Activated CD4-positive, alpha-beta T cell treated with anti-CD3 and anti-CD28 coated beads, Interleukin-2, amount 50 U/mL, for 16 hours (primary cell): ENCODE data around the gene AADAC.
"Not testable (repeated sequence)": the region's sequence is repeated elsewhere in the genome, so short reads cannot be mapped to it uniquely, and the experiment has no call there.

ENCODE experiments used
- DNase-seq: peaks from one replicate; pipeline ENCODE4 v3.0.0-alpha.2; 2020

AADAC gene

DNA sequence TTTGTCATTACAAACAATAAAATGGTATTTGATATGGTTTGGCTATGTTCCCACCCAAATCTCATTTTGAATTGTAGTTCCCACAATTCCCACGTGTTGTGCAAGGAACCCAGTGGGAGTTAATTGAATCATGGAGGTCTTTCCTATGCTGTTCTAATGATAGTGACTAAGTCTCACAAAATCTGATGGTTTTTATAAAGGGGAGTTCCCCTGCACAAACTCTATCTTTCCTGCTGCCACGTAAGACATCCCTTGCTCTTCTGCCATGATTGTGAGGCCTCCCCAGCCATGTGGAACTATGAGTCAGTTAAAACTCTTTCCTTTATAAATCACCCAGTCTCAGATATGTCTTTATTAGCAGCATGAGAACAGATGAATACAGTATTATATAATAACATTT lies 15.4 kb upstream of the AADAC start:
- no peak for DNase-seq

DNA sequence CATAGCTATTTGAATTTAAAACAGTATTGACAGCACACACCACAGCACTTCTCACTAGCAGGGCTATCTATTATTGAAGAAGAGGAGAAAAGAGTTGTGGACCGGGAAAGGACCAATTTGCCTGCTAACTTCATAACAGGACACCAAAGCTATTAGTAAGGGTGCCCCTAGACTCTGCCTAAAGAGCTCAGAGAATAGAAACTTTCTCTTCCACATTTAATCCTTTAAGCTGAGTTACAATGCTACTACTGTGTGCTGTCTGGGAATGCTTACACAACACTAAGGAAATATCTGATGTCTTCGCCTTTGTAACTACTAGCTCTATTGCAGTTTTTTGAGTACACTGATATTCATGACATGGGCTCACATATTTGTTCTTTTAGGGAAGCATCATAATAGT lies 13.5 kb upstream of the AADAC start:
- no peak for DNase-seq

DNA sequence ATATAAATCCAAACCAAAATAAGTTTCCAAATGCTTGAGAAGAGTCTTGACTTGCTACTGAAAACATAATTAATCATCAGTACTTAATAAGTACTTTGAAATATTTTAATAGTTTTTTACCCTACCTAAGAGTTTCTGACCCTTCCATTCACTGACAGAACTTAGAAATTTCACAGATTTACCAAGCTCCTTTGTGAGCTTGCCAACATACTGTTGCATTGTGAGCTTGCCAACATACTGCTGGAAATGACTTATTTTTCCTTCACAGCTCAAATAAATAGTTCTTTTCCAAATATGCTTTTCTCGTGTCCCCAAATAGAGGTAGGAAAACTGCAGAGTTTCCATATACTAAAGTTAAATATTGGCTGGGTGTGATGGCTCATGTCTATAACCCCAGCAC lies 9.6 kb upstream of the AADAC start:
- no peak for DNase-seq

GRCh38 chr3:151806838-151807237 lies 7.1 kb upstream of the AADAC start:
- no peak for DNase-seq

GRCh38 chr3:151808926-151809325 lies 5.0 kb upstream of the AADAC start:
- not testable (repeated sequence) for DNase-seq

DNA sequence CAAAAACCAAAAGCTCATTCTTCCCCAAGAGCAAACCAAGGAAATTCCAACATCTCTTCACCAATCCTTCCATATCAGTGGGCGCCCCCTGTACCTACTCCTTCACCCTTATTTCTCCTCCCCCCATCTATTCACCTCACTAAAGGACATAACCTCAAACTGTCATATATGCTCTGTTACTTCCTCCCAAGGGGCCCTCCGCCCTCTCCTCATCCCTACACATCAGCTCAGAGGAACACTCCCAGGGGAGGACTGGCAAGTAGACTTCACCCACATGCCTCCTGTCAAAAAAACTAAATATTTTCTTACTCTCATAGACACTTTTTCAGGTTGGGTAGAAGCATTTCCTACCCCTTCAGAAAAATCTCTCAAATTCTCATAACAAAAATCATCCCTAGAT lies 2.4 kb upstream of the AADAC start:
- no peak for DNase-seq

GRCh38 chr3:151814588-151814987 lies 672 bp downstream of the AADAC start:
- no peak for DNase-seq

DNA sequence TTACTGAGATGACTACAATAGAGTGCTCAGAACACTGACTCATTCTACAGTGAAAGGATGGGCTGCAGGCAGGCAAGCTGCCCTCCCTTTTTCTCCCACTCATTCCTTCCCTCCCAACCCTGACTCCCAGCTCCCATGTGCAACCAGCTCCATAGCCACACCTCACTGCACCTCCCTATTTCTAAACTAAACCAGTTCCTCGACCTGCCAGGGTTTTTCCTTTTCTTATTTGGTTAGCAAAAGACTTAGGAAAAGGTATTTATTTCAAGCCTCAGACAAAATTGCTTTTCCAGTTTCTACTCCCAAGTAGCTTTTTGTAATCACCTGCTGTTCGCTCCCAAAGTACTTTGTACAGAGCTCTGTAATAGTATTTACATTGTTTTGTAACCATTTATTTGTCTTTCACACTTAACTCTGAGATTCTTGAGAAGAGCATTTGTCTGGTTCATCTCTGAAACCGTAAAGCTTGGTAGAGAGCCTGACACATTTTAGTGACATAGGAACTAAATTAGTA lies 2.2 kb downstream of the AADAC start:
- DNase-seq = no peak

DNA sequence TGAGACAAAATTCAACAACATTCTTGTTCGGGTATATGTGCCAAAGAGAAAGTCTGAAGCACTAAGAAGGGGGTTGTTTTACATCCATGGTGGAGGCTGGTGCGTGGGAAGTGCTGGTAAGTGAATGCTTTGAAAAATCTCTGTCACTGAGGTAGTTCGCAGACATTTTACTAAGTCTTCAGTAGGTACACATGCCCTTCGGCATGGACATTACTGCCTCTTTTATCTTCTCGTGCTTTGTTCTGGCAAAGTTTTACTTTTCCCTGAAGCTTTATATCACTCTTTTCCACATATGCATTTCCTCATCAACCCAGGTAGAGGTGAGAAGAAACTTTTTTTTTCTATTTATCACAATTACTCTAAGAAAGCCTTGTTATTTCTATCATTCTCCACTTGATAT lies 3.6 kb downstream of the AADAC start:
- no peak for DNase-seq

DNA sequence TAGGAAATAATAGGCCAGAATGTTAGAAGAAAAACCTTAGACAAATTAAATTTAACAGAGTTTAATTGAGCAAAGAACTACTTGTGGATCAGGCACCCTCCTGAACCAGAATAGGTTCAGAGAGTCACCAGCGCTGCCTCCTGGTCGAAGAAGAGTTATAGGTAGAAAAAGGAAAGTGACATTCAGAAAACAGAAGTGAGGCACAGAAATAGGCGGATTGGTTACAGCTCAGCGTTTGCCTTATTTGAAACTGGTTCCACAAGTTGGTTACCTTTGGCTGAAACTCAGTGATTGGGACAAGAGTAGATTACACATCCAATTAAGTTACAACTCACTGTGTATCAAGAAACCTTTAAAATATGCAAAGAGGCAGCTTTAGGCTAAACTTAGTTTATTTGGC lies 4.4 kb downstream of the AADAC start:
- DNase-seq = no peak

DNA sequence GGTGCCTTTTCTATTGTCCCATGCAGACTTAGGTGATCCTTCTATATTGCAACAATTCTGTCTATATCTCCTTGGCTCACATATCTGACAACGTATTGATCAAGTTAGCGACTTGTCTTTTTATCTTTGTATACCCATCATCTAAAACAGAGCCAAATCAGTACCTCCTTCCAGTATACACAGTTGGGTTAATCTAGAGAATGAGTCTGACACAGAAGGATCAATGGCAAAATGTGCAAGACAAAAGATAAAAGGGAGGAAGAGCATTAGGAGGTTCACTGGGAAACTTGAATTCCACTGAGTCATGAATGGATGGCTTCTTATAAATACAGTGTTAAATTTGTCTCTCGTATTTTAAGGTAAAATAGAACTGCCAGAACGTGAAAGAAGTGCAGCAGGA lies 6.0 kb downstream of the AADAC start:
- no peak for DNase-seq

GRCh38 chr3:151827816-151828215 lies 13.9 kb downstream of the AADAC start:
- DNase-seq = no peak

DNA sequence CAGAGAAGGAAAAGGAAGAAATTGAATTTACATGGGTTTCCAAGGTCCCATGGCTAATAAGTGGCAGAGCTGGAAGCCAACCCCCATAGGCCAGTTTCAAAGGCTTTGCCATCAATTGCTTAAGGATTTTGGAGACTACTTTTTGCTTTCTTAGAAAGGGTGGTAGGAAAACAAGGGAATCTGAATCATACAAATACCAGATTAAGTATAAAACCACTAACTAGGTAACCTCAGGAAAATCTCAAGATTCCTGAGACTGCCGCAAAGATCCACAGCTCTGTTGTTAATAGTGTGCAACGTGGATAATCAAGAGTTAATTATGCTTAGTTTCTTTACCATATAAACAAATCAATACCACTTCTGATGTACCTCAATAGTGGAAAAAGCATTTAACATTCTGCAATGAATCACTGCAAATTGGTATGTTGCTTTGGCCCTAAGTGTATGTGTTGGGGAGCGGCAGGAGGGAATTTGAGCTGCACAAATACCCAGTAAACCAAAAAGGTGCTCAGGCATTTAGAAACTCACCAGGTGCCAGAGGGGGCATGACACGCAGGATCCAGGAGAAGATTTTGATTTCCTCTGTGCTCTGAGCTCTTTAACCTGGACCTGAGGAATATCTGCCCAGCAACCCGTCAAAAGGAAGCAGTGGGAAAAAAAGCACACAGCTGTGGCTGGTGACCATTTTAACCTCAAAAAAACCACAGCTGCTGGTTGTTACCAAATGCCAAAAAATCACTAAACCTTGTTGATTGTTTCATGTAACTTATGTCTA lies 22.0 kb downstream of the AADAC start:
- no peak for DNase-seq

- no peak for DNase-seq
These were observed 23.1 kb downstream of the AADAC start for GRCh38 chr3:151837057-151837456.

DNA sequence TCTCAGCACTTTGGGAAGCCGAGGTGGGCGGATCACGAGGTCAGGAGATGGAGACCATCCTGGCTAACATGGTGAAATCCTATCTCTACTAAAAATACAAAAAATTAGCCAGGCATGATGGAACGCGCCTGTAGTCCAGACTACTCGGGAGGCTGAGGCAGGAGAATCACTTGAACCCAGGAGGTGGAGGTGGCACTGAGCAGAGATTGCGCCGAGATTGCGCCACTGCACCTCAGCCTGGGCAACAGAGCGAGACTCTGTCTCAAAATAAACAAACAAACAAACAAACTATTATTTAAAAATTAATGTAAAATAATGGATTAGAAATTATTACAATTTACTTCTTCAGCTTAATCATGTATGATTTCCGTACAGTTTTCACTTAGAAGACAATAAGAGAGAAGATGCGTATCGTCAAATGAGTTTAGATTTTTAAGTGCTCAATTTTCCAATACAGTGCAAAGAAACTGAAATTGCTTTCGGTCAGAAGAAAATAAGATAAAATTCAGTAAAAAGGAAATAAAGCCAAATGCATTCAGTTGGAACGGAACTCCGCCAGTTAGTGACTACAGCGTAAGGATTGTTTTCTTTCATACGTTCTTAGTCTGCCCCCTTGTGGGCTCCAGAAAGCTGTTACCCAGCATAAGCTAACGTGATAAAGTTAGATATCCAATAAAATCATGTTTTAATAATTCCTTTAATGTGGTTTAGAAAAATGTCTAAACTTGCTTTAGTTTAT lies 24.8 kb downstream of the AADAC start:
- peak; percentile 58 for DNase-seq

GRCh38 chr3:151839313-151839631 lies 25.4 kb downstream of the AADAC start:
- no peak for DNase-seq

GRCh38 chr3:151841801-151842200 lies 27.9 kb downstream of the AADAC start:
- DNase-seq = no peak

DNA sequence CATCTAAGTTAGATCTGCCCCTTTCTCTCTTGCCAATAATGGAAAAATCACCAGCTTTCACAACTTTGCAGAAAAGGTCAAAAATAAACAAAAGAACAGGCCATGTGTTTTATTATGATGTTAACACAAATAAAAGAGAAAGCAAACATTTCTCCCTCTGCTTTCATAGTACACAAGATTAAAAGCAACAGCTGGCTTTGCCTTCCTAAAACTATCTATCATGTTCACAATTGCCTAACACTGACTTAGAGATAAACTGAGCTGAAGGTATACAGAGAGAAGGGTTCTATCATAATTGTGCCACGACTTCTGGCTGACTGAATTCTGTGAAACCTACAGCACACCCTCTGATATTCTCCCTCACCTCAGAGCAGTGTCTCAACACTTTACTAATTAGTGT lies 29.4 kb downstream of the AADAC start:
- DNase-seq = no peak

DNA sequence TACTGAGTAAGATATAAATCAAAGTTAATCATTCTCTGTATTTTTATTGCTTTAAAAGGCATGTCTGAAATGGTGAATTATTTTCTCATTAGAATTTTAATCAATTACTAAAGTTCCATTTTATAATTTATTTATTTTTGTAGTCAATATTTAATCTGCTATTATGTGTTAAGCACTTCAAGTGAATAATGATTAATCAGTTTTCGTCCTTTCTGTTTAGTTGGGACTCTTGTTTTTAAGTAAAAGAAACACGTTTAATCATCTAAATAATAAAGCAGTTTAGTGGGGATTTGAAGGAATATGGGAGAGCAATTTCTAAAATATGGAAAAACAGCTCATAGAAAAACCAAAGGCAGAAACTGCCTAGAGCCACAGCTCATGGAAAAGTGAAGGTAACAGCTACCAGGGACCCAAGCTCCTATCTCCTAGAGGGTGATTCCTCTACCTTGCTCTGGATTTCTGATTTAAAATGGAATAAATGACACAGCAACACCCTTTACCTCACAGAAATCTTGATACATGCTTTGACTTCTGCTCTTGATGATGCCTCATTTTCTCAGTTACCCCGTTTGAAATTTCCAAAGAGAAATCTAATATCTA lies 31.5 kb downstream of the AADAC start:
- no peak for DNase-seq

- DNase-seq = not testable (repeated sequence)
These were observed 36.1 kb downstream of the AADAC start for GRCh38 chr3:151850065-151850464.

- DNase-seq = no peak
These were observed 38.3 kb downstream of the AADAC start for GRCh38 chr3:151852074-151852811.

DNA sequence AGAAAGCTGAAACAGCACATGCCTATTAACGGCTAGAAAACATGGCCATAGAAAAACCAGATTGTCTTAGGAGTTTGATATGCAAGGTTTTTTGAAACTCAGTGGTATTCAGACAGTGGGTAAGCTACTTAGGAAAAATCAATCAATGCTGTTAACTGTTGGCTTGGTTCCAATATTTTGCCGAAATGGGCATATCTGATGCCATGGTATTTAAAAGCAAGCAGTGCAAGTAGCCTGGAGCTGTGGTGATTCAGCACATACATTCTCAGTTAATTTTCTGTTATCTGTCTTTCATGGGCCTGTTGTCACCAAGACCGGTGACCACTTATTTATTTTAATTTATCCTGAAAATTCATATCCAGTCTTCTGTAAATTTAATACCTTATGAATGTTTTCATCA lies 42.2 kb downstream of the AADAC start:
- no peak for DNase-seq

DNA sequence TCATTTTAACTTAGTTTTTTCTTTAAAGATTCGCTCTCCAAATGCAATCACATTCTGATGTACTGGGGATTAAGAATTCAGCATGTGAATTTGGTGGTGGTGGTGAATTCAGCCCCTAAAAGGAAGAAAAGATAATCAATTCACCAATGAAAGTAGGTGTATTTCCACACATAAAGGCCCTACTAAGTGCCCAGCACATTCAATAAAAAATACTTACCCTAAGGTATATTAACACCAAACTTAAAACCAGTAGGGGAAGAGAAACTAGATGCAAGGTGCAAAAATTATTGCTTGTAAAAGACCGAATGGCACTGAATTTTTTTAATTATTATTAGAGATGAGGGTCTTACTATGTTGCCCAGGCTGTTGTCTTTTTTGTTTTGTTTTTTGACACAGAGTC lies 42.7 kb downstream of the AADAC start:
- DNase-seq = no peak
